Measurements from ENCODE around the gene PKD1.
A peak's percentile ranks its signal among the peaks of the same experiment; 100 is the strongest.

The PKD1 gene

GRCh38 chr16:2167068-2167638, 31.5 kb upstream of the PKD1 start:
- no peak for DNase-seq

- DNase-seq = no peak
Observed at GRCh38 chr16:2166263-2167067, 30.8 kb upstream of the PKD1 start.

- no peak for DNase-seq
Observed at GRCh38 chr16:2165861-2166260, 30.2 kb upstream of the PKD1 start.

GRCh38 chr16:2163211-2163881, 27.6 kb upstream of the PKD1 start:
- no peak for DNase-seq

- DNase-seq = no peak
Observed at GRCh38 chr16:2162676-2163118, 27.0 kb upstream of the PKD1 start.

- no peak for DNase-seq
Observed at GRCh38 chr16:2161911-2162310, 26.2 kb upstream of the PKD1 start.

DNA sequence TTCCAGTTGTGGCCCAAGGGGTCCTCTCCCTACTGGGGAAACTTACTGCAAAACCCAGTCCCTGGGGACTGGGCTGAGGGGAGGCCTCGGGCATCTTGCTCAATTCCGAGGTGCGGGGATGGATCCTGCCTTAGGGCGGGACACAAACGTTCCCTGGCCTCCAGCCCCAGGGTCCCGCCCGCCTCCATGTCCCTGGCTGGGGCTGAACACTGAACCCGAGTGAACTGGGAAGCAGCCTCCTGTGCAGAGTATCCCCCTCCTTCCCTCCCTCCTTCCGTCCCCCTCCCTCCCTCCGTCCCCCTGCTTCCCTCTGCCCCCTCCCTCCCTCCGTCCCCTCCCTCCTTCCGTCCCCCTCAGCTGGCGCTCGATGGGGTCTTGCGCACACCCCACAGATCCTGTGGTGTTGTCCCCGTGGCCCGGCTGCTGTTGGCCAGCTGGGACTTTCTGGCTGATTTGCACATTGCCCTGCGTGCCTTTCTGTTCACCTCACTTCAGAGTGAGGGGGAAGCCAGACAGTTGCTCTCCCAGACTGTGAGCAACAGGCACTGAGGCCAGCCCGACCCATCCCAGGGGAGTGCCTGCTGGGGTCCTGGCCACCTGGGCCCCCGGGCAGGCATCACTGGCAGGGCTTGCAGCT, 25.3 kb upstream of the PKD1 start:
- DNase-seq = peak; percentile 68

DNA sequence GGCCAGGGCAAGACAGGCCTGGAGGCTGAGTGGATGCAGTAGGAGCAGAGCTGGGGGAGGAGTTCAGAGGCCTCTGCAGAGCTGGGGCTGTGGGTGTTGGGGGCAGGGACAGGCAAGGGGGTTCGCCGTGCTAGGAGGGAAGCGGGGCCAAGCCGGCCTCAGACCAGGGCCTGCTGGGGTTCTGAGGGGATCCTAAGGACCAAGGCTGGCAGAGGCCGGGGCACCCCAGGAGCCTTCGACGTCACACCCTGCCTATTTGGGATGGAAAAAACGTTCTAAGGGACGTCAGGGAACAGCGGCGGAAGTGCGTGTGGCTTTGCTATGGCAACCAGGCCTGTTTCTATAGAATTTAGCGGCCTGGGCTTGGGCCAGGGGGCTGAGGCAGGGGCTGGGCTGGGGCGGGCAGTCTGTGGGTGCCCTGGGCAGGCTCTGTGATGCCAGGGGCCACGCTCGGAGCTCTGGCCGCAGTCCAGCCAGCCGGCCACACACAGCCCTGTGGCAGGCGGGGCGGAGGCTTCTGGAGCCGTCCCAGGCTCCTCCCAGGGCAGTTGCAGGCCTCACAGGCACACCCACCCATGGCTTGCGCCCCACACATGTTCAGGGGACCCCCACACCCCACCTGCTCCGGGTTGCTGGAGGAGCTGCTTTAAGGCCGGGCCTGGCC, 23.6 kb upstream of the PKD1 start:
- peak; percentile 35 for DNase-seq

DNA sequence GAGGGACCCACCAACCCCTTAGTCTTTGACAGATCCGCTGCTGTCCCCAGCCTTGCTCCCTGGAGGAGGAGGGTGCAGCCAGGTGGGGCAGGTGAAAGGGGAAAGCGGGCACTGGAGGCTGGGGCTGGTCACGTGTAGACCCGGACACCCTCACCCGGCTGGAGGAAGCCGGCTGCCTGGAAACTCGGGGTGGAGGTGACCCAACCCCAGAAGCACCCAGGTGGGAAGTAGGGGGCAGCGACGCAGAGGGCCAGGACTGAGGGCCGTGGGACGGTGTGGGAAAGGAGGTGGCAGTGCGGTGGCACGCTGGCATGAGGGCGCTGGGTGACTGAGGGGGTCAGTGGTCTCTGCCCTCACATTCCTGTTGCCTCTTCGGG, 22.6 kb upstream of the PKD1 start:
- no peak for DNase-seq

GRCh38 chr16:2157480-2158261, 22.0 kb upstream of the PKD1 start:
- no peak for DNase-seq

DNA sequence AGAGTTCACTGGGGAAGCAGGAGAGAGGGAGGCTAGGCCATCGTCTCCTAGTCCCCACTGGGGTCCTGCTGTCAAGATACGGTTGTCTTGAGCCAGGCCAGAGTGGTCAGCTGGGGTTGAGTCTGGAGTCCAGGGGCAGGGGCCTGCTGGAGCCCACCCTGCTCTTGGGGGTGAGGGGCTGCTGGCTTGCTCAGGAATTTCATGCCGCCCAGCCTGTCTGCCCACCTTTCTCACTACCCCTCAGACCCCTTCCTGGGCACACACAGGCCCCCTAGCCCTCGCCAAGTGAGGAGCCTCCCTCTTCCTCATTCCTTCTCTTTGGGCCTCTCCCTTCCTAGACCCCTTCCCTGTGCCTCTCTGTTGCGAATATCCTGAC, 21.1 kb upstream of the PKD1 start:
- DNase-seq = no peak

DNA sequence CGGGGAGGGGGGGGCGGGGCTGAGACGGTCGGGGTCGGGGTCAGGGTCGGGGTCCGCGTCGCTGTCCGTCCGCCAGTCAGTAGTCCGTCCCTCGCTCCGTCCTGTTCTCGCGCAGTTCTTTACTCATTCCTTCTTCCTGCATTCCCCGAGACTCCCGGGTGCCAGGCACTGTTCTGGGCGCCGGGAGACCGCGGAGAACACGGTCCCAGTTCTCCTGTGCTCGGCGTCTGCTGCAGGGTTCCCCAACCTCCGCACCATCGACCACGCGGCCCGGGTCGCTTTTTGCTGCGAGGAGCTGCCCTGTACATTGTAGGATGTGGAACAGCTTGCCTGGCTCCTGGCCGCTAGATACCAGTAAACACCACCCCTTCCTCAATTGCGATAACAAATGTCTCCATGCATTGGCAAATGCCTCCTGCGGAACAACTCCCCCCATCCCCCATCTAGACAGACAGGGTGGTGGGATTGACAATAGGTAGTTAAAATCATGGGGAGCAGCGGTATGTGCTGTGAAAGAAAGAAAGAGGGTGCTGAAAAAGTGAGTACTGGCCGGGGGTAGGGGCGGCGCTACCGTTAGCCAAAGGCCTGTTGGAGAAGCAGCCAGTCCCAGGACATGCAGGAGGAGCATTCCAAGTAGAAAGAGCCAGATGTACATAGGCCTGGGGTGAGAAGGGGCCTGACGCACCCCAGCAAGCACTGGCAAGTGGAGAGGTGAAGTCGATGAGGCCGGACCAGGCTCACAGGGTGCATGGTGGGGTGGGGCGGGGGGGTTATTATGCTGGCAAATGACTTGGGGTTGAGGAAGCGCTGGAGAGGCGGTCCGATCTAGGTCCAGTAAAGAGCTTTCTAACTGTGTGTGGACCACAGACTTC, 20.5 kb upstream of the PKD1 start:
- peak; percentile 54 for DNase-seq

DNA sequence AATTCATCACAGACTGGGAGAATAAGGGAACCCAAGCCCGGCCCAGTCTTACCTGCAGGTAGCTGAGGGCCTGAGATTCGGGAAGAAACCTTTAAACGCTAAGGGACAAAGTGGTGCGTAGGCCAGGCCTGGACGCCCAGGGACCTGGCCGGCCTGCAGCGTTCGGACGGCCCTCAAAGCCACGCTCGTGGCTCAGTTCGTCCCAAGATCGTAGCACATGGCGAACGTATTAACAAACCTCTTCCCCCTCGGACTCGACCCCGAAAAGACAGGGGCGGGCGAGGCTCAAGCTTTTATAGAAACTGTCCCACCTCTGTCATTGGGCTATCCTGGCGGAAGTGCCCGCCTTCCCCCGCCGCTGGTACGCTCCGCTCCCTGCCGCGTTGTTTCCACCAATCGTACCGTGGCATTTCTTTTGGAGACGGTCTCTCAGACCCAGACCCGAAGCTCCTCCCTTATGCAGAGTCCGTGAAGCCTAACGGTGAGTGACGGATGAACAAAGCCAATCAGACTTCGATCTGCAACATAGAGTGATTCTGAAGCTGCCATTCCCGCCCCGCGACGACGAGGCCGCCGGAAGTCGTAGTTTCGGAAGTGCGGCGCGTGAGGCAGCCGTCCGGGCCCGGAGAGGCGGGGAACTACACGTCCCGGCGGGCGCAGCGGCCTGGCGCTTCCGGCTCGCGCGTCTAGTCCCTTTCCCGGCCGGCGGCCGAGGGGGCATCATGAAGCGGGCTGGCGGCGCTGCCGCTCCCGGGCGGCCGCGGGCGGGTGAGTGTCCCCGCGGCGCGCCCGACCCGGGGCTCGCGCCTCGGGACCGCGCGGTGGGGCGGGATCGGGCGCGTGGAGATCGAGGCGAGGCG, 19.6 kb upstream of the PKD1 start, which contains the start of gene TRAF7:
Gene TRAF7, plus strand, starts transcription at position 692 of the 860 bp plus-strand sequence. CDS start 8,139 bp downstream, outside the sequence.
- peak; percentile 100 for DNase-seq

GRCh38 chr16:2154533-2155090, 18.9 kb upstream of the PKD1 start:
- no peak for DNase-seq

DNA sequence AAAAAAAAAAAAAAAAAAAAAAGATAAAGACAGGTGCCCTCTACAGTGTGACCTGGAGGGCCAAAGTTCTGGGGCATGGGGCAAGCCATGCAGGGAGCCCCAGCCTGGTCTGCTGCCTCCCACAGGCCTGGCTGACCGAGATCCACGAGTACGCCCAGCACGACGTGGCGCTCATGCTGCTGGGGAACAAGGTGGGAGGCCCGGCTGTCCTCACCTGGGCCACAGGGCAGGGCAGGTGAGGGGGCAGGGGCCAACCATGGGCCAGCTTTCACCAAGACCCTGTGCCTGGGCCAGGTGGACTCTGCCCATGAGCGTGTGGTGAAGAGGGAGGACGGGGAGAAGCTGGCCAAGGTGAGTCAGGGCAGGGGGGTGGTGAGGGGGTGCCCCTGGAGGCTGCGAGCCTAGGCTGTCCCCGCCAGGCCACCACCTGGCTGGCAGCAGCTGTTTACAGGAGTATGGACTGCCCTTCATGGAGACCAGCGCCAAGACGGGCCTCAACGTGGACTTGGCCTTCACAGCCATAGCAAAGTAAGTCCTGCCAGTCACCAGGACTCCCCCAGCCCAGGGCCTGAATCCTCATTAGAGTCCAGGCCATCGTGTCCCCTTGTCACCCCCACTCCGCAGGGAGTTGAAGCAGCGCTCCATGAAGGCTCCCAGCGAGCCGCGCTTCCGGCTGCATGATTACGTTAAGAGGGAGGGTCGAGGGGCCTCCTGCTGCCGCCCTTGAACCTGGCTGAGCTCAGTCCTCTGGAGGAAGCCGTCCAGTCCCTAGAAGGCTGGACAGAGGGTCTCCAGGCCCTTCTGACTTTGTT, 17.2 kb upstream of the PKD1 start:
- no peak for DNase-seq

- no peak for DNase-seq
Observed at GRCh38 chr16:2151188-2152091, 15.7 kb upstream of the PKD1 start.

- DNase-seq = peak; percentile 44
Observed at GRCh38 chr16:2150418-2151187, 14.9 kb upstream of the PKD1 start.

Data from fibroblast of upper back skin (primary cell).